Activated CD4-positive, alpha-beta memory T cell treated with anti-CD3 and anti-CD28 coated beads for 36 hours (primary cell): ENCODE measurements around the gene ACTL9. TPM values are rescaled to one million over a fixed set of nuclear protein-coding genes. Genes with fewer than 3 reads are reported as not detected.
A peak's percentile ranks its signal among the peaks of the same experiment; 100 is the strongest.

ENCODE experiments used
- CTCF ChIA-PET: fragments of 350-600 bp; sonication (Branson Sonifier 250); formaldehyde crosslinking; loops from one replicate; lab custom pipeline; 2021; ENCODE audit warnings: antibody characterized with exemption, inconsistent platforms; lab: Charles Lee
- POLR2A ChIA-PET: fragments of 350-600 bp; sonication (Branson Sonifier 250); formaldehyde crosslinking; loops from one replicate; lab custom pipeline; 2021; ENCODE audit warnings: antibody characterized with exemption; lab: Charles Lee
- DNase-seq: peaks from one replicate; pipeline ENCODE4 v3.0.0-alpha.2; 2020
- H3K27ac Mint-ChIP-seq: one replicate; pipeline ENCODE4 v1.8.0; 2021; ENCODE audit warnings: mixed read lengths
- H3K27me3 Mint-ChIP-seq: one replicate; pipeline ENCODE4 v1.8.0; 2021; ENCODE audit warnings: mixed read lengths
- H3K36me3 Mint-ChIP-seq: one replicate; pipeline ENCODE4 v1.8.0; 2021; ENCODE audit warnings: mixed read lengths
- H3K4me1 Mint-ChIP-seq: one replicate; pipeline ENCODE4 v1.8.0; 2021; ENCODE audit warnings: low read depth, mixed read lengths
- H3K4me3 Mint-ChIP-seq: one replicate; pipeline ENCODE4 v1.8.0; 2021; ENCODE audit warnings: mild to moderate bottlenecking, mixed read lengths
- H3K9me3 Mint-ChIP-seq: one replicate; pipeline ENCODE4 v1.8.0; 2021; ENCODE audit warnings: mixed read lengths
- intact Hi-C: fragments of 100-400 bp; cut with micrococcal nuclease; formaldehyde crosslinking; loops from one replicate; pipeline ENCODE4 v1.15.1; 2023
- total RNA-seq, 2 experiments: library from RNA; stranded (reverse); gene quantifications; one replicate each; pipeline ENCODE4 v1.2.3, GENCODE V29; 2021

ACTL9 gene
- total RNA-seq, 2 experiments from 2014 or later = not detected

DNA sequence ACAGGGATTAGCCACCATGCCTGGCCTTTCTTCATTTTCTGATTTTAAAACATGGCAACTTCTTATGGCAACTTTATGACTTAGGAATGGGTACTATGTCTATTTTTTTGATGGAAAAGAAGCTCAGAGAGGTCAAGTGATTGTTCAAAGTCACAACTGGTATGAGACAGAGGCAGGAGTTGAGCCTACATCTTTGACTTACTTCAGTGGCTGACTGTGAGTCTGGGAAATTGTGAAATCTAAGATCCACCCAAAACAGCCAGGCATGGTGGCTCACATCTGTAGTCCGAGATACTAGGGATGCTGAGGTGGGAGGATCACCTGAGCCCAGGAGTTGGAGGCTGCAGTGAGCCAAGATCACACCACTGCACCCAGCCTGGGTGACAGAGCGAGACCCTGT, 2.4 kb upstream of the ACTL9 start:
- peaks cover 52% of the 10 kb centered on the region for H3K4me1 Mint-ChIP-seq
- POLR2A ChIA-PET = no interaction called here
- intact Hi-C loops = no loop called here
- H3K9me3 Mint-ChIP-seq = no peaks in the 10 kb centered on the region
- no peak overlapping the region for H3K4me3 Mint-ChIP-seq
- no peaks in the 10 kb centered on the region for H3K27me3 Mint-ChIP-seq
- no peak overlapping the region for H3K27ac Mint-ChIP-seq
- no peak for DNase-seq
- H3K36me3 Mint-ChIP-seq = no peaks in the 10 kb centered on the region
- CTCF ChIA-PET = no interaction called here

DNA sequence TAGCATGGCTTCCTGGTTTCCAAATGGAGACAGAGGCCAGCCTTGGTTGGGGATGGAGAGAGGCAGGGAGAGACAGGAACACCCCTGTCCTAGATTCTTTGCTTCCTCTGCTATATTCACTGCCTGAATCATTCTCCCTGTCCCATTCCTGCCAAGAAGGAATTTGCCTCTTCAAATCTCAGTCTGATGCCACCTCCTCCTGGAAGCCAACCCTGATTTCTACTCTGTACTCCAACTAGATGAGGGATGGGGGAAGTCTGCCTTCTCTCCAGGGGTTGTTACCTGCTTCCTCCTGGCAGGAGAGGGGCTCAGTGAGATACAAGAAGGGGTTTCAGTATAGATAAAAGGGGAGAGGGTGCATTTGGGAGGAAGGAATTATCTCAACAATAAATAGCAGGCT, 1.3 kb upstream of the ACTL9 start:
- POLR2A ChIA-PET = no interaction called here
- Mint-ChIP-seq H3K27me3 (no peaks in the 10 kb centered on the region), H3K27ac (no peak overlapping the region), H3K9me3 (no peaks in the 10 kb centered on the region), H3K36me3 (no peaks in the 10 kb centered on the region), H3K4me3 (no peak overlapping the region), H3K4me1 (peaks cover 44% of the 10 kb centered on the region)
- DNase-seq = no peak
- CTCF ChIA-PET = no interaction called here
- intact Hi-C loops = no loop called here

DNA sequence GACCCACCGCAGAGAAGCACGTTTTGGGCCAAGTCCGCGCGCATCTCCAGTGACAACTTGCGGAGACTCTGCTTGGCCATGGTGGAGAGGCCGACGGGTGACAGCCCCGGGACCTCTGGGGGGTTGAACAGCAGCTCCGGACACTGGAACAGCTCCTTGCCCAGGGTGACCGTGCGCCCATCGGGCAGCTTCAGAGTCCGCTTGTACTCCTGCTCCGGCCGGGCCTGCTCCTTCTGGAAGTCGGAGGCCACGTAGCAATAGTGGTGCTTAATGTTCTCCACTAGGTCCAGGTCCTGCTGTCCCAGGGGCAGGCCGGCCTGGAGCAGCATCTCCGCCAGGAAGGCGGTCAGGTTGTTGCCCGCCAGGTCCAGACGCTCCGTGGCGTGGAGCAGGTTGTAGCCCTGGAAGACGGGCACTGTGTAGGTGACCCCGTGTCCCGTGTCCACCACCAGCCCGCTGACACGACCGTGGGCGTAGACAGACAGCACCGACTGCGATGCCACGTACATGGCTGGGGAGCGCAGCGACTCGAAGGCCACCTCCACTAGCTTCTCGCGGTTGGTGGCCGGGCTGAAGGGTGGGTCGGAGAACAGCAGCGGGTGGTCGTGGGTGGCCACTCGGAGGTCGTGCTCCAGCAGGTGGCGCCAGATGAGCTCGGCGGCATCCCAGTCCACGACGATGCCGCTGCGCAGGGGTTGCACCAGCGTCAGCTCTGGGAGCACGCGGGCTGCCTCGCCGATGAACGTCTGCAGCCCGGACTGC, 743 bp downstream of the ACTL9 start:
- Mint-ChIP-seq H3K4me1 (peaks cover 33% of the 10 kb centered on the region), H3K27me3 (no peaks in the 10 kb centered on the region), H3K36me3 (no peaks in the 10 kb centered on the region), H3K9me3 (no peaks in the 10 kb centered on the region), H3K4me3 (no peak overlapping the region), H3K27ac (no peak overlapping the region)
- DNase-seq = peak; percentile 17
- CTCF ChIA-PET = interaction anchor here (1.2 to 2.4 kb wide), 3 partner anchors 11 to 44 kb away, joined by 3 to 9 read pairs (median 9); no protein-coding TSS in a partner anchor
- intact Hi-C loops = no loop called here
- POLR2A ChIA-PET = no interaction called here

DNA sequence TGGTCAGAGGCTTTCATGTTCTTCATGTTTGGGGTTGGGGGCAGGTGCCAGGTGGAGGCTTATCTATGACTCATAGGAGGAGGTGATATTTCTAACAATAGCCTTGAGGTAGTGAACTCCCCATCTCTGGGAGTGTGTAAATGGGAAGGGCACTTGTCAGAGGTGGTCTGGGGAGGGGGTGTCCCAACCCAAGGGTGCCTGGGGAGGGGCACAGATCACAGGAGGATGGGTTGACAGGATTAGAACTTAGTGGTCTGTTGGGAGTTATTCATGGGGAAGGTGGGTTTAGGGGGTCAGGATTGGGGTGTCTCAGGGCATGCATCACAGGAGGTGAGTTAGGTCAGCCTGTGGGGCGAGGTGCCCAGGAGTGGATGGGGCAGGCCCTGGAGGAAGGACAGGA, 1.6 kb downstream of the ACTL9 start:
- H3K27ac Mint-ChIP-seq = no peak overlapping the region
- H3K9me3 Mint-ChIP-seq = no peaks in the 10 kb centered on the region
- no peaks in the 10 kb centered on the region for H3K27me3 Mint-ChIP-seq
- CTCF ChIA-PET = interaction anchor here (1.7 to 2.4 kb wide), 2 partner anchors 32 to 43 kb away, joined by 9 read pairs; no protein-coding TSS in a partner anchor
- H3K4me3 Mint-ChIP-seq = no peak overlapping the region
- peaks cover 25% of the 10 kb centered on the region for H3K4me1 Mint-ChIP-seq
- DNase-seq = no peak
- H3K36me3 Mint-ChIP-seq = no peaks in the 10 kb centered on the region
- POLR2A ChIA-PET = no interaction called here
- intact Hi-C loops = no loop called here

DNA sequence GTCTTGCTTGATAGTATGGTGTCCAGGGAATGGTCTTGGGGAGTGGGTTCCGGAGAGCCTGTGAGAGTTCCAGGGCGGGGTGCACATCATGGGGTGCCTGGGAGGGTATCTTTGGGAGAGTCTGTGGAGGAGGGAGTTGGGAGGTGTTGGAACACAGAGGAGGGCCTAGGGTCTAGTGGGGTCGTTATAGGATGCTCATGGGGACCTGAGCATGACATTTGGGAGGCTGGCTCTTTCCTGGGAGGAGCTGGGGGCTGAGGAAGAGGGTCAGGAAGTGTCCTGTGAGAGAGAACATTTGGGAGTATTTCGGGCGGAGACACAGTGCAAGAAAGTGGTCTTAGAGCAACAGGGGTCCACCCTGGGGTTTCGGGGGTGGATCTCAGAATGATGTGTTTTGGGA, 2.7 kb downstream of the ACTL9 start:
- Mint-ChIP-seq H3K36me3 (no peaks in the 10 kb centered on the region), H3K27me3 (no peaks in the 10 kb centered on the region), H3K27ac (no peak overlapping the region), H3K4me1 (peaks cover 20% of the 10 kb centered on the region), H3K9me3 (no peaks in the 10 kb centered on the region), H3K4me3 (no peak overlapping the region)
- POLR2A ChIA-PET = no interaction called here
- no peak for DNase-seq
- CTCF ChIA-PET = interaction anchor here (1.1 to 8.0 kb wide), 2 partner anchors 41 to 62 kb away, joined by 3 to 173 read pairs; no protein-coding TSS in a partner anchor
- intact Hi-C loops = no loop called here

DNA sequence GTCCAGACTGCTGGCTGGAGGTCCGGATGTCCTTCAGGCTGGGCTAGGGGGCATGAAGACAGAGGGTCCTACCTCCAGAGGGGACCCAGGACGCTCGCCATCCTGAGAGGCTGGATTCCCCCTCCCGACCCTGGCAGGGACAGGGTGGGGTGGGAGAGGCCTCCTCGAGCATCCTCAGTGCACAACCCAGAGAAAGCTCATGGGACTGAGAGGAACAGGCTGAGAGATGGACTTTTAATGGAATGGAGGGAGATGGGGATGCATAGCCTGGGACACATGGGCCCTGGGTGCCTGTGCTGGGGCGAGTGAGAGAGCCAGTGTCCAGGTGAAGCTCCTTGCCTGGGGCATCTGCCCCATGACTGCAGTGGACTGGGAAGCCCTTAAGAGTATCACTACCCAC, 3.1 kb downstream of the ACTL9 start:
- intact Hi-C loops = no loop called here
- no peak overlapping the region for H3K4me3 Mint-ChIP-seq
- ChIA-PET POLR2A (no interaction called here), CTCF (interaction anchor here (1.1 to 8.0 kb wide), 4 partner anchors 40 to 115 kb away, joined by 3 to 173 read pairs (median 14); no protein-coding TSS in a partner anchor)
- no peak for DNase-seq
- H3K27ac Mint-ChIP-seq = no peak overlapping the region
- no peaks in the 10 kb centered on the region for H3K36me3 Mint-ChIP-seq
- no peaks in the 10 kb centered on the region for H3K9me3 Mint-ChIP-seq
- H3K27me3 Mint-ChIP-seq = no peaks in the 10 kb centered on the region
- peaks cover 20% of the 10 kb centered on the region for H3K4me1 Mint-ChIP-seq

DNA sequence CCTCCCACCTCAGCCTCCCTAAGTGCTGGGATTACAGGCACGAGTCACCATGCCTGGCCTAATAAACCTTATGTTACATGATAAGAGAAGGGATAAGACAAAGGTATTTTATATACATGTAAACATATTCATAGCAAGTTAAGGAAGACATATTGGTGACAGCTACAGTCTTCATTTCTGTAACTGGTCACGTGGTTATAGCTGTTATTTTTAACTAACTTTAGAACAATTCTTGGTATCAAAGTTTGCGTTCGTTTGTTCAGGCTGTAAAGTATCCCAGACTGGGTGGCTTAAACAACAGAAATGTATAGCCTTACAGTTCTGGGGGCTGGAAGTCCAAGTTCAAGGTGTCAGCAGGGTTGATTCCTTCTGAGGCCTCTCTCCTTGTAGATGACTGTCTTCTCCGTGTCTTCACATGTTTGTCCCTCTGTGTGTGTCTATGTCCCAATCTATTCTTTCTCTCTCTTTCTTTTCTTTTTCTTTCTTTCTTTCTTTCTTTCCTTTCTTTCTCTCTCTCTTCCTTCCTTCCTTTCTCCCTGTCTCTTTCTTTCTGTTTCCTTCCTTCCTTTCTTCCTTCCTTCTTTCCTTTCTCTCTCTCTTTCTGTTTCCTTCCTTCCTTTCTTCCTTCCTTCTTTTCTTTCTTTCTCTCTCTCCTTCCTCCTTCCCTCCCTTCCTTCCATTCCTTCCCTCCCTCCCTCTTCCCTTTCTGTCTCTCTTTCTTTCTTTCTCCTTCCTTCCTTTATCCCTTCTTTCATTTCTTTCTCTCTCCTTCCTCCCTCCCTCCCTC, 7.6 kb downstream of the ACTL9 start:
- Mint-ChIP-seq H3K9me3 (no peaks in the 10 kb centered on the region), H3K27ac (no peak overlapping the region), H3K27me3 (no peaks in the 10 kb centered on the region), H3K4me3 (no peak overlapping the region), H3K4me1 (peaks cover 7% of the 10 kb centered on the region), H3K36me3 (no peaks in the 10 kb centered on the region)
- ChIA-PET CTCF (interaction anchor here (2.3 to 8.0 kb wide), 2 partner anchors 36 to 49 kb away, joined by 7 to 173 read pairs; no protein-coding TSS in a partner anchor), POLR2A (interaction anchor here (0.6 kb wide), 1 partner anchor 160 kb away, joined by 3 read pairs; no protein-coding TSS in a partner anchor)
- intact Hi-C loops = no loop called here
- no peak for DNase-seq

DNA sequence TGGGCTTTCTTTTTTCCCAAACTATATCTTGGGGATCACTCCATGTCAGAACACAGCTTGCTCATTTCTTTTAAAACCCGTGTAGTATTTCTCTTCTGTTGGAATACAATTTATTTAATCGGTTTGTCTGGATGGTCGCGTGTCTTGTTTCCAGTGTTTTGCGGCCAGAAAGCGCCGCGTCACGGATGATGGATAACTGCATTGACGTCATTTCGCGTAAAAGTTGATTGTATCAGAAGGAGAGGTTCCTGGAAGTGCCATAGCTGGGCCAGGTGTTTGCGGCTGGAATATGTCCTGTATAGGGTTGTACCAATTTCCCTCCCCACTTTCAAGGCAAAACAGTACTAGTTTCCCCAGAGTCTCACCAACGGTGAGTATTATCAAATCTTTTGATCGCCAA, 9.7 kb downstream of the ACTL9 start:
- no peaks in the 10 kb centered on the region for H3K4me1 Mint-ChIP-seq
- no peak for DNase-seq
- no peaks in the 10 kb centered on the region for H3K9me3 Mint-ChIP-seq
- no peaks in the 10 kb centered on the region for H3K27me3 Mint-ChIP-seq
- no peak overlapping the region for H3K27ac Mint-ChIP-seq
- ChIA-PET POLR2A (no interaction called here), CTCF (interaction anchor here (0.7 to 8.0 kb wide), 3 partner anchors 17 to 34 kb away, joined by 3 to 173 read pairs (median 3); no protein-coding TSS in a partner anchor)
- intact Hi-C loops = no loop called here
- no peak overlapping the region for H3K4me3 Mint-ChIP-seq
- H3K36me3 Mint-ChIP-seq = no peaks in the 10 kb centered on the region

DNA sequence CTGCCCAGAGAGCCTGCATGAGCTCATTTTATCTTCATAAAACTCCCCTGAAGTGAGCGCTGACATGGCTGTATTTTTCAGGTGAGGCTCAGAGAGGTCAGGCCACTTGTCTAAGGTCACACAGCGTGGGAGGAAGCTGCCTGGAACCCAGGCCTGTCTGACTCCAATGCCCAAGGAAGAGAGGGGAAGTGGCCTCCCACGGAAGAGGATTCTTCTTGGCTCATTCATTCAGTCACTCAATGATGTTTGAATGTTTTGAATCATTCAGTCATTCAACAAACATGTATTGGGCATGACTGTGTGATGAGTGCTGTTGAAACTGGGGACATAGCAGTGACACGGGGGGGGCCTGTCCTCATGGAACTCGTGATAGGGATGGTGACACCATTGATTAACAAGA, 12.0 kb downstream of the ACTL9 start:
- CTCF ChIA-PET = interaction anchor here (2.6 kb wide), 1 partner anchor 32 kb away, joined by 10 read pairs; no protein-coding TSS in a partner anchor
- intact Hi-C loops = no loop called here
- peaks cover 10% of the 10 kb centered on the region for H3K4me1 Mint-ChIP-seq
- DNase-seq = peak; percentile 5
- H3K36me3 Mint-ChIP-seq = no peaks in the 10 kb centered on the region
- H3K27ac Mint-ChIP-seq = no peak overlapping the region
- no peak overlapping the region for H3K4me3 Mint-ChIP-seq
- H3K27me3 Mint-ChIP-seq = no peaks in the 10 kb centered on the region
- POLR2A ChIA-PET = no interaction called here
- H3K9me3 Mint-ChIP-seq = no peaks in the 10 kb centered on the region

DNA sequence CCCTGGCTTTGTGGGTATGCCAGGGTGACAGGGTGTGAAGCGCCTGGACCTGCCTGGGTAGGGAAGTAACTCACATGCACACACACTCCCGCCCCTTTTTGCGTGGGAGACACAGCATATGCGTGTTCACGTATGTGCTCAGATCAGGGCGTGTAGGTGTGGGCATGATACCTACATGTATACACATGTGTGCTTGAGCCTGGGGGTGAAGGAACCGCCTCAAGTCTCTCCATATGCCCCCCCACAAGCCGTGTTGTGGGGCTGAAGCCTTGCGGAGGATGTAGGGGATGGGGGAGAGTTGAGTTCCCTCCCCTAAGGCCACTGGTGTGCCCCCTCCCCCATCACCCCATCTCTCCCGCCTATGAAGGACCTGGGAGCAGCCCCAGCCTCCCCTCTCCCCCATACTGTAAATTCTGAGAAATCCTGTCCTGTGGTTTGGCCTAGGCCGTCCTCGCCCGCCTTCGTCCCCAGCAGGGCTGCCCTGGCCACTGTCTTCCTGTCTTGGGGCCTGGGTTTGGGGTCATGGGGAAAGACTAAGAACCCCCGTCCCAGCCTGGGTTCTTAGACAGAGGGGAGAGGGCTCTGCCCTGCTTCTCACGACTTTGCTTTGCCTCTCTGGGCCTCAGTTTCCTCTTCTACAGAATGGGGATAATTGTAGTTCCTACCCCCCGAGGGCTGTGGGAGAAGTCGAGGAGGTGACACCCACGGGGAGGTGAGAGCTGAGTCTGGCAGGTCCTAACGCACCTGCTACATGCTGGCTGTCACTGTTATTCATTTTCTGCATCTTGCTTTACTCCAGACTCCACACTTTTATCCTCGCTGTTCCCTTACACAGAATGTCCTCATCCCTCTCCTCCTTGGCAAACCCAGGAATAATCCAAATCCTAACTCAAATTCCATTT, 14.3 kb downstream of the ACTL9 start:
- Mint-ChIP-seq H3K27me3 (no peaks in the 10 kb centered on the region), H3K4me3 (no peak overlapping the region), H3K36me3 (no peaks in the 10 kb centered on the region), H3K4me1 (peaks cover 14% of the 10 kb centered on the region), H3K9me3 (no peaks in the 10 kb centered on the region), H3K27ac (no peak overlapping the region)
- intact Hi-C loops = no loop called here
- DNase-seq = peak; percentile 5
- ChIA-PET CTCF (interaction anchor here (0.6 to 2.6 kb wide), 2 partner anchors 29 to 292 kb away, joined by 4 to 10 read pairs; no protein-coding TSS in a partner anchor), POLR2A (no interaction called here)

DNA sequence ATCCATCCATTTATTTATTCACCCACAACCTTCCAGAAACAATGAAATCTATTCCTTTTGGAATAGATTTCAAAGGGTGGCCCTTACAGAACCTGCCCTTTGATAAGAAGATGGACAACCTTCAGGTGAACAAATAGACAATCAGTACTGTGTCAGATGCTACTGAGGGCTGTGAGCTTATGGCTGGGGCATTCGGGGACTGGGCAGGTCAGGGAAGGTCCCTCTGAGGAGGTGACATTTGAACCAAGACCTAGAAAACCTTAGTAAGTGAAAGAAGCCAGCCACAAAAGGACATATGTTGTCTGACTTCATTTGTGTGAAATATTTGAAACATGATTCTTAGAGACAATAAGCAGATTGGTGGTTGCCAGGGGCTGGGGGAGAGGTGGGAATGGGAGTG, 15.7 kb downstream of the ACTL9 start:
- no peak for DNase-seq
- Mint-ChIP-seq H3K9me3 (peaks cover 2% of the 10 kb centered on the region), H3K27ac (no peak overlapping the region), H3K4me1 (peaks cover 14% of the 10 kb centered on the region), H3K4me3 (no peak overlapping the region), H3K36me3 (no peaks in the 10 kb centered on the region), H3K27me3 (no peaks in the 10 kb centered on the region)
- ChIA-PET POLR2A (no interaction called here), CTCF (interaction anchor here (1.9 kb wide), 1 partner anchor 11 kb away, joined by 7 read pairs; no protein-coding TSS in a partner anchor)
- intact Hi-C loops = no loop called here
